SK-N-MC (cell line): ENCODE data around the gene CCDC182.

Source experiments
- DNase-seq: peaks from one replicate; pipeline ENCODE4 v3.0.0-alpha.2; 2011; ENCODE audit warnings: low read depth, low spot score
- H3K27ac ChIP-seq: fragments of 200-600 bp; sonication (generic); 2 replicates; pipeline ENCODE4 v1.5.1; 2016; ENCODE audit warnings: mixed run types
- H3K36me3 ChIP-seq: fragments of 200-600 bp; sonication (generic); 2 replicates; pipeline ENCODE4 v1.6.1; 2017; ENCODE audit warnings: antibody characterized with exemption, low read length, mixed read lengths; ENCODE audit not compliant: insufficient read depth
- H3K4me3 ChIP-seq: fragments of 200-600 bp; sonication (generic); 2 replicates; pipeline ENCODE4 v1.5.1; 2016
- H3K9ac ChIP-seq: fragments of 200-600 bp; sonication (generic); 2 replicates; pipeline ENCODE4 v1.8.0; 2017; ENCODE audit warnings: mixed run types, mixed read lengths; ENCODE audit not compliant: insufficient read length
- H3K9me3 ChIP-seq: fragments of 200-600 bp; sonication (generic); 2 replicates; pipeline ENCODE4 v1.6.1; 2017; ENCODE audit warnings: low read depth, mild to moderate bottlenecking, antibody characterized with exemption, low read length, moderate library complexity, mixed read lengths
- EZH2 ChIP-seq: fragments of 200-600 bp; sonication (generic); IDR thresholded peaks from one replicate; pipeline ENCODE4 v1.6.1; 2017; ENCODE audit warnings: antibody characterized with exemption
- FOXP2 ChIP-seq: optimal IDR thresholded peaks from 2 replicates; pipeline ENCODE3; 2011; ENCODE audit warnings: mild to moderate bottlenecking, moderate library complexity; ENCODE audit not compliant: insufficient read depth; ENCODE audit errors: extremely low read length, control extremely low read depth
- POLR2AphosphoS5 ChIP-seq: IDR thresholded peaks from 2 replicates; pipeline ENCODE4 v1.6.1; 2012; ENCODE audit warnings: mild to moderate bottlenecking, low read depth, low read length, borderline replicate concordance

The CCDC182 gene

DNA sequence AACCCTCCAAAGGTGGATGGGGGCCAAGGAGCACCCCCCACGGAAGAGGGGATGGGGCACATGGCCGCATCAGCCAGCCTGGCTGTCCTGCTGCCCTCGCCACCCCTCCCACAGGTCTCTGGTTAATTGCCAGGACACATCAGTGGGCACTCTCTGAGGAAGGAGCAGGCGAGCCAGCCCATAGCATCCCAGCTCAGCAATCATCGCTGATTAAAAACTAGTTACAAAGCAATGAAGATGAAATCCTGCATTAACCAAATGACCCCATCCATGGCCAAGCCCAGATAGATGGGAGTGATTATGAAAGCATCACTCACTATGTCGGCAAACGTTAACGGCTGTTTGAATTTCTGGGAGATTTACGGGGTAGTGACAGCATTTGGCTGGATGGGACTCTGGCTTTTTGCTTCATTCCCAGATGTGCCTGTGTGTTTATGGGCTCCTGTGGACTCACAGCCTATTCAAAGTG, 45.3 kb downstream of the CCDC182 start:
- Histone ChIP-seq H3K9ac (no peak overlapping the region), H3K9me3 (no peaks in the 10 kb centered on the region), H3K36me3 (no peaks in the 10 kb centered on the region), H3K4me3 (no peak overlapping the region), H3K27ac (no peak overlapping the region)
- no peak for TF ChIP-seq POLR2AphosphoS5
- no peak for TF ChIP-seq FOXP2
- TF ChIP-seq EZH2 = no peak
- no peak for DNase-seq

DNA sequence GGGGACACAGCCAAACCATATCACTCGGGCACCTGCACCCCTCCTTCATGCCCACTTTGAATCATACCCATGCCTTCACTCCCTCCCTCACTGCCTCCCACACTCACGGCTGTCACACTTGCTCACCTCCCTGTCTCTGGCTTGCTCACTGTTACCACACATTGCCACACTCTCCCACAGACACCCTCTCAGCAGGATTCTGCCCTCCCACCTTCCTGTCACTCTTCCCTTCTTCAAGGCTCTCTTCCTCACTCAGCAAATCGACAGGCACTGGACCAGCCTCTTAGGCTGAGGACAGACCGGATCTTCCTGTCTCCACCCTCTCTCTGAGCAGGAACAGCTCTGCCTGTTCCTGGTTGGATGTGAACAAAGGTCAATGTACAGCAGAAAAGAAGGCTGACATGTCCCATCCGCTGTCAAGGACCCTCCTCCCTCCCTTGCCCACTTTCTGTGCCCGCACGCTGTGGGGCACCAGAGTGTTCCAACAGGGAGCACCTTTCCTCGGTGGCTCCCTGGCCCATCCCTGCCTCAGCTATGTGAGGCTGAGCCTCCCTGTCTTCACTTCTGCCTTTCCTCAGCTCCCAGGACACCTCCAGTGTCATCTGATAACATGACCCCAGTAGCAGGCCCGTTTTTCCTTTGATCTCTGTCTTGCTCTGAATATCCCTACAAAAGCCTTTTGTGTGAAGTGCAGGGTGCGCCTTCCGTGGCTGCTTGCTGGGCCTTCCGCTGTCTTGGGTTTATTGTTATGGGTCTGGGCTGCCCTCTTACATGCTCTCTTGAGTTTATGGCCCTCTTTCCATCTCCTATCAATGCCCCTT, 47.0 kb downstream of the CCDC182 start:
- DNase-seq = no peak
- Histone ChIP-seq H3K36me3 (no peaks in the 10 kb centered on the region), H3K4me3 (no peak overlapping the region), H3K27ac (no peak overlapping the region), H3K9me3 (no peaks in the 10 kb centered on the region), H3K9ac (no peak overlapping the region)
- TF ChIP-seq POLR2AphosphoS5 (no peak), EZH2 (no peak), FOXP2 (no peak)

DNA sequence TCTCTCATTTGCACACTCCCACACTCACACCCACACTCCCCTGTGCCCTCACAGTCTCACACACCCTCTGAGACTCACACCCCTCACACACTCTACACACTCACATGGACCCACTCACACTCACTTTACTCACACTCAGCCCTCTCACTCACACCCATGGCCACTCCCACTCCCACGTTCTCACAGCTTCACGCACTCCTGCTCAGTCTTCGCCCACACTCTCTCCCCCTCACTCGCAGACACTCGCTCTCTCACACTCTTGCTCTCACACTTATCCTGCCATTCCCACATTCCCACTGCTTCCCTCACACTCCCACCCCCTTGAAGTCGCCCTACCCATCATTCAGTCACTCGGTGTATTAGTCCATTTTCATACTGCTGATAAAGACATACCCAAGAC, 47.9 kb downstream of the CCDC182 start:
- TF ChIP-seq EZH2 (no peak), POLR2AphosphoS5 (no peak), FOXP2 (no peak)
- H3K27ac ChIP-seq = no peak overlapping the region
- no peak for DNase-seq
- no peak overlapping the region for H3K9ac ChIP-seq
- no peaks in the 10 kb centered on the region for H3K9me3 ChIP-seq
- no peaks in the 10 kb centered on the region for H3K36me3 ChIP-seq
- H3K4me3 ChIP-seq = no peak overlapping the region

DNA sequence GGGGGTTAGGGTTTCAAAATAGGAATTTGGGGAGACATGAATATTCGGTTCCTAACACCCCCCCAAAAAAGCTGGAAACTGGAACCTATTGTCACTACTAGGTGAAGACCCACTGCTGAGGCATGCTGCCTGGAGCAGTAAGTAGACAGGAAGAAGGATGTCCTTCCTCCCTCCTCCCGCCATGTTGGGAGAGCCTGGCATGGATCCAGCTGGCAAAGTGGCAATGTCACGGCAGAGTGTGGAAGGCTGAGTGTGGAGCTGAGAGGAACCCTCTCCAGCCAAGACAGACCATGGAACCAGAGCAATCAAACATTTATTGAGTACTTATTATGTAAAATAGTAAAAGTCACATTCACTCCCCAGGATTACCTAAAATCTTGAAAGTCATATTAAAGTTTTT, 49.0 kb downstream of the CCDC182 start:
- TF ChIP-seq POLR2AphosphoS5 (no peak), FOXP2 (no peak), EZH2 (no peak)
- Histone ChIP-seq H3K27ac (no peak overlapping the region), H3K9ac (no peak overlapping the region), H3K36me3 (no peaks in the 10 kb centered on the region), H3K4me3 (no peak overlapping the region), H3K9me3 (no peaks in the 10 kb centered on the region)
- DNase-seq = no peak
